Thyroid gland (tissue), 4 donors: Measurements from ENCODE around the gene CINP. TPM values are rescaled to one million over a fixed set of nuclear protein-coding genes. Genes with fewer than 3 reads are reported as not detected.

Experiments used
- DNase-seq, 2 donors: peaks; one replicate each; pipeline ENCODE4 v3.0.0-alpha.2; 2019
- H3K27ac ChIP-seq, 3 donors: fragments of 200-600 bp; sonication (generic); 1 replicate in 2 of 3; 2 replicates in 1 of 3; pipeline ENCODE4 v1.5.1; 2016 to 2019; ENCODE audit warnings: mild to moderate bottlenecking in 1 of 3, moderate library complexity in 1 of 3
- H3K27me3 ChIP-seq: fragments of 200-600 bp; sonication (generic); one replicate; pipeline ENCODE4 v1.5.1; 2019
- H3K36me3 ChIP-seq, 2 donors: fragments of 200-600 bp; sonication (generic); one replicate each; pipeline ENCODE4 v1.5.1; 2016 to 2019
- H3K4me1 ChIP-seq, 2 donors: fragments of 200-600 bp; sonication (generic); one replicate each; pipeline ENCODE4 v1.5.1; 2017 to 2019
- H3K4me3 ChIP-seq, 3 donors: fragments of 200-600 bp; sonication (generic); replicated peaks in 1 of 3; 1 replicate in 2 of 3; 2 replicates in 1 of 3; pipeline ENCODE4 v1.5.1; 2016; ENCODE audit warnings: mild to moderate bottlenecking in 1 of 3
- H3K9me3 ChIP-seq: fragments of 200-600 bp; sonication (generic); one replicate; pipeline ENCODE4 v1.5.1; 2017
- POLR2A ChIP-seq, 2 donors: fragments of 450-650 bp; IDR thresholded peaks; one replicate each; pipeline ENCODE4 v1.6.1; 2017; ENCODE audit warnings: antibody characterized with exemption in 2 of 2, mild to moderate bottlenecking in 2 of 2, moderate library complexity in 1 of 2
- WGBS, 2 donors: methylation state at CpG; one replicate each; pipeline ENCODE4 v1.1.5; 2017; 5-methylcytosine and 5-hydroxymethylcytosine counted together
- intact Hi-C: fragments of 100-400 bp; cut with DNase I; formaldehyde crosslinking; loops from one replicate; pipeline ENCODE4 v1.15.1; 2023
- total RNA-seq, 4 donors: library from RNA; depleted of rRNA; stranded (reverse); fragments of >200 nt; gene quantifications; one replicate each; pipeline ENCODE4 v1.2.3, GENCODE V29; 2016
- TF ChIP-seq, protein P1 (sequence below), 6 experiments: fragments of 200-600 bp in 3 of 6; fragments of 450-650 bp in 3 of 6; sonication (generic) in 3 of 6; IDR thresholded peaks; one replicate each; pipeline ENCODE4 v1.5.1; 2016 to 2019; ENCODE audit warnings: antibody characterized with exemption in 6 of 6, mild to moderate bottlenecking in 2 of 6, inconsistent platforms in 1 of 6, moderate library complexity in 1 of 6

The CINP gene
- total RNA-seq, 4 donors from 2014 or later = 31.9 to 43.3 (median 39.7) TPM

- TF ChIP-seq, protein P1, sequence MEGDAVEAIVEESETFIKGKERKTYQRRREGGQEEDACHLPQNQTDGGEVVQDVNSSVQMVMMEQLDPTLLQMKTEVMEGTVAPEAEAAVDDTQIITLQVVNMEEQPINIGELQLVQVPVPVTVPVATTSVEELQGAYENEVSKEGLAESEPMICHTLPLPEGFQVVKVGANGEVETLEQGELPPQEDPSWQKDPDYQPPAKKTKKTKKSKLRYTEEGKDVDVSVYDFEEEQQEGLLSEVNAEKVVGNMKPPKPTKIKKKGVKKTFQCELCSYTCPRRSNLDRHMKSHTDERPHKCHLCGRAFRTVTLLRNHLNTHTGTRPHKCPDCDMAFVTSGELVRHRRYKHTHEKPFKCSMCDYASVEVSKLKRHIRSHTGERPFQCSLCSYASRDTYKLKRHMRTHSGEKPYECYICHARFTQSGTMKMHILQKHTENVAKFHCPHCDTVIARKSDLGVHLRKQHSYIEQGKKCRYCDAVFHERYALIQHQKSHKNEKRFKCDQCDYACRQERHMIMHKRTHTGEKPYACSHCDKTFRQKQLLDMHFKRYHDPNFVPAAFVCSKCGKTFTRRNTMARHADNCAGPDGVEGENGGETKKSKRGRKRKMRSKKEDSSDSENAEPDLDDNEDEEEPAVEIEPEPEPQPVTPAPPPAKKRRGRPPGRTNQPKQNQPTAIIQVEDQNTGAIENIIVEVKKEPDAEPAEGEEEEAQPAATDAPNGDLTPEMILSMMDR (IDR thresholded peaks at IDR 0.05) = no peak
- TF ChIP-seq POLR2A (IDR thresholded peaks at IDR 0.05) = no peak
- Histone ChIP-seq H3K4me1 (peaks cover 0 to 5% of the 10 kb centered on the region in 2 donors), H3K27ac (no peak overlapping the region), H3K4me3 (no peak overlapping the region), H3K27me3 (no peaks in the 10 kb centered on the region), H3K36me3 (peaks cover 0 to 5% of the 10 kb centered on the region in 2 donors), H3K9me3 (no peaks in the 10 kb centered on the region)
- WGBS, 2 donors = 94 to 96% methylated on average over 9 of the region's 9 CpGs
- intact Hi-C loops = no loop called here
- no peak for DNase-seq
Measured at GRCh38 chr14:102378830-102379229, 16.1 kb upstream of the CINP start.

- no peak for DNase-seq
- intact Hi-C loops = no loop called here
- Histone ChIP-seq H3K27me3 (no peaks in the 10 kb centered on the region), H3K27ac (no peak overlapping the region), H3K4me3 (no peak overlapping the region), H3K9me3 (no peaks in the 10 kb centered on the region), H3K36me3 (peaks cover 0 to 5% of the 10 kb centered on the region in 2 donors), H3K4me1 (peaks cover 0 to 5% of the 10 kb centered on the region in 2 donors)
- TF ChIP-seq, protein P1 (IDR thresholded peaks at IDR 0.05) = no peak
- TF ChIP-seq POLR2A (IDR thresholded peaks at IDR 0.05) = no peak
Measured at GRCh38 chr14:102377696-102378095, 15.0 kb upstream of the CINP start.

DNA sequence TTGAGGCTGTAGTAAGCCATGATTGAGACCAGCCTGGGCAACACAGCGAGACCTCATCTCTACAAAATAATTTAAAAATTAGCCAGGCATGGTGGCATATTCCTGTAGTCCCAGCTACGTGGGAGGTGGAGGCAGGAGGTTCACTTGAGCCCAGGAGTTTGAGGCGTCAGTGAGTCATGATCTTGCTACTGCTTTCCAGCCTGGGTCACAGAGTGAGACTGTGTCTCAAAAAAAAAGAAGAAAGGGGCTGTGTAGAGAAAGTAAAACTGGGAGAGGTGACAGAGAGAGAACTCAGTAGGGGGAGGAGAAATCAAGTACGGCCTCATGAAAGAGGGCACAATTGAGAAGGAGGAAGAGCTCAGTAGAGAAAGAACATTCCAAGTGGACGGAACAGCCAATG, 12.4 kb upstream of the CINP start:
- Histone ChIP-seq H3K27me3 (no peaks in the 10 kb centered on the region), H3K4me1 (peaks cover 0 to 5% of the 10 kb centered on the region in 2 donors), H3K9me3 (no peaks in the 10 kb centered on the region), H3K4me3 (no peak overlapping the region), H3K36me3 (peaks cover 0 to 5% of the 10 kb centered on the region in 2 donors), H3K27ac (no peak overlapping the region)
- 93 to 95% methylated on average over 5 of the region's 5 CpGs for WGBS, 2 donors
- DNase-seq = no peak
- TF ChIP-seq, protein P1 (IDR thresholded peaks at IDR 0.05) = no peak
- no peak for TF ChIP-seq POLR2A (IDR thresholded peaks at IDR 0.05)
- intact Hi-C loops = no loop called here

- WGBS, 2 donors = 62 to 68% methylated on average over 2 of the region's 2 CpGs
- intact Hi-C loops = no loop called here
- peaks cover 0 to 4% of the 10 kb centered on the region in 2 donors for H3K36me3 ChIP-seq
- peak; percentile 26 to 39 for DNase-seq
- TF ChIP-seq, protein P1 (IDR thresholded peaks at IDR 0.05) = no peak
- TF ChIP-seq POLR2A (IDR thresholded peaks at IDR 0.05) = no peak
- no peaks in the 10 kb centered on the region for H3K27me3 ChIP-seq
- peaks cover 0 to 5% of the 10 kb centered on the region in 2 donors for H3K4me1 ChIP-seq
- no peak overlapping the region for H3K4me3 ChIP-seq
- no peak overlapping the region for H3K27ac ChIP-seq
- H3K9me3 ChIP-seq = no peaks in the 10 kb centered on the region
Measured at GRCh38 chr14:102374264-102374663, 11.6 kb upstream of the CINP start.

- no peak overlapping the region for H3K4me3 ChIP-seq
- TF ChIP-seq POLR2A (IDR thresholded peaks at IDR 0.05) = no peak
- TF ChIP-seq, protein P1 (IDR thresholded peaks at IDR 0.05) = no peak
- H3K4me1 ChIP-seq = peaks cover 0 to 5% of the 10 kb centered on the region in 2 donors
- WGBS, 2 donors = 87 to 94% methylated on average over 3 of the region's 3 CpGs
- no peaks in the 10 kb centered on the region for H3K27me3 ChIP-seq
- no peak overlapping the region for H3K27ac ChIP-seq
- H3K9me3 ChIP-seq = no peaks in the 10 kb centered on the region
- no peak for DNase-seq
- intact Hi-C loops = no loop called here
- no peaks in the 10 kb centered on the region for H3K36me3 ChIP-seq
Measured at GRCh38 chr14:102373110-102373509, 10.4 kb upstream of the CINP start.
